PC-3 (cell line): Measurements from ENCODE around the gene LMOD1. TPM values are rescaled to one million over a fixed set of nuclear protein-coding genes. Genes with fewer than 3 reads are reported as not detected.

Source experiments
- ATAC-seq: fragments of 200-7000 bp; cut with Tn5 transposase; 2 replicates; pipeline ENCODE4 v1.9.1; 2020; ENCODE audit warnings: mild to moderate bottlenecking, moderate library complexity
- BruUV-seq: library from RNA; stranded (reverse); fragments of 400-500 nt; replicated peaks from 2 replicates; lab custom pipeline; 2021; lab: Mats Ljungman, UMichigan
- CTCF ChIA-PET: fragments of 300-600 bp; sonication (Branson Sonifier 250); formaldehyde crosslinking; loops from one replicate; lab custom pipeline; 2022; ENCODE audit warnings: antibody characterized with exemption; lab: Charles Lee
- POLR2A ChIA-PET: fragments of 300-600 bp; sonication (Branson Sonifier 250); formaldehyde crosslinking; loops from one replicate; lab custom pipeline; 2022; ENCODE audit warnings: antibody characterized with exemption; ENCODE audit not compliant: unreplicated experiment; lab: Charles Lee
- DNase-seq: peaks from one replicate; pipeline ENCODE4 v3.0.0-alpha.2; 2015
- H2AFZ ChIP-seq: fragments of 300-600 bp; sonication (generic); 2 replicates; pipeline ENCODE4 v1.6.0; 2016; ENCODE audit warnings: antibody characterized with exemption, low read length
- H3F3A ChIP-seq: fragments of 300-600 bp; sonication (generic); one replicate; pipeline ENCODE4 v1.6.0; 2017; ENCODE audit warnings: antibody characterized with exemption, low read length, control low read depth, mild to moderate bottlenecking; ENCODE audit not compliant: unreplicated experiment
- H3K27ac ChIP-seq: fragments of 300-600 bp; sonication (generic); 2 replicates; pipeline ENCODE4 v1.5.1; 2016; ENCODE audit warnings: mild to moderate bottlenecking, low read length
- H3K27me3 ChIP-seq: fragments of 300-600 bp; sonication (generic); 2 replicates; pipeline ENCODE4 v1.6.1; 2016; ENCODE audit warnings: low read length, mixed read lengths
- H3K36me3 ChIP-seq: fragments of 300-600 bp; sonication (generic); 2 replicates; pipeline ENCODE4 v1.6.1; 2016; ENCODE audit warnings: low read depth, mixed run types, low read length, mixed read lengths
- H3K4me1 ChIP-seq: fragments of 300-600 bp; sonication (generic); 2 replicates; pipeline ENCODE4 v1.5.1; 2016; ENCODE audit warnings: low read length; ENCODE audit not compliant: insufficient read depth
- H3K4me2 ChIP-seq: fragments of 300-600 bp; sonication (generic); 2 replicates; pipeline ENCODE4 v1.6.0; 2016; ENCODE audit warnings: low read length
- H3K4me3 ChIP-seq: fragments of 300-600 bp; sonication (generic); 2 replicates; pipeline ENCODE4 v1.5.1; 2016; ENCODE audit warnings: mild to moderate bottlenecking, low read length, mixed read lengths
- H3K79me2 ChIP-seq: fragments of 300-600 bp; sonication (generic); 2 replicates; pipeline ENCODE4 v1.6.1; 2017; ENCODE audit warnings: low read length, mixed read lengths
- H3K9ac ChIP-seq: fragments of 300-600 bp; sonication (generic); 2 replicates; pipeline ENCODE4 v1.6.0; 2016; ENCODE audit warnings: mild to moderate bottlenecking, low read length
- H3K9me2 ChIP-seq: fragments of 300-600 bp; sonication (generic); replicated peaks from 2 replicates; pipeline ENCODE4 v1.6.1; 2016; ENCODE audit warnings: mixed run types, low read length, mixed read lengths
- H3K9me3 ChIP-seq: fragments of 300-600 bp; sonication (generic); 2 replicates; pipeline ENCODE4 v1.6.1; 2016; ENCODE audit warnings: low read length, mixed read lengths
- H4K20me1 ChIP-seq: fragments of 300-600 bp; sonication (generic); 2 replicates; pipeline ENCODE4 v1.6.1; 2016; ENCODE audit warnings: low read length, mixed read lengths
- EZH2 ChIP-seq: fragments of 300-600 bp; sonication (generic); IDR thresholded peaks from one replicate; pipeline ENCODE4 v1.6.1; 2017; ENCODE audit warnings: antibody characterized with exemption, mild to moderate bottlenecking, low read length; ENCODE audit not compliant: unreplicated experiment
- EZH2phosphoT487 ChIP-seq: fragments of 300-600 bp; sonication (generic); IDR thresholded peaks from 2 replicates; pipeline ENCODE4 v1.6.1; 2018; ENCODE audit warnings: mild to moderate bottlenecking, antibody characterized with exemption, low read length, borderline replicate concordance
- intact Hi-C: fragments of 100-400 bp; cut with micrococcal nuclease; formaldehyde crosslinking; loops from 2 replicates; pipeline ENCODE4 v1.9.0; 2023
- total RNA-seq: library from RNA; depleted of rRNA; stranded (reverse); fragments of >200 nt; gene quantifications from 2 replicates; pipeline ENCODE4 v1.2.3, GENCODE V29; 2014
- TF ChIP-seq, protein P1 (sequence below): fragments of 300-600 bp; sonication (generic); conservative IDR thresholded peaks from 2 replicates; pipeline ENCODE4 v1.5.1; 2017; ENCODE audit warnings: antibody characterized with exemption, low read depth, mild to moderate bottlenecking, low read length

Gene LMOD1
- total RNA-seq, 1 experiment from 2014 or later, result 0.07 TPM

DNA sequence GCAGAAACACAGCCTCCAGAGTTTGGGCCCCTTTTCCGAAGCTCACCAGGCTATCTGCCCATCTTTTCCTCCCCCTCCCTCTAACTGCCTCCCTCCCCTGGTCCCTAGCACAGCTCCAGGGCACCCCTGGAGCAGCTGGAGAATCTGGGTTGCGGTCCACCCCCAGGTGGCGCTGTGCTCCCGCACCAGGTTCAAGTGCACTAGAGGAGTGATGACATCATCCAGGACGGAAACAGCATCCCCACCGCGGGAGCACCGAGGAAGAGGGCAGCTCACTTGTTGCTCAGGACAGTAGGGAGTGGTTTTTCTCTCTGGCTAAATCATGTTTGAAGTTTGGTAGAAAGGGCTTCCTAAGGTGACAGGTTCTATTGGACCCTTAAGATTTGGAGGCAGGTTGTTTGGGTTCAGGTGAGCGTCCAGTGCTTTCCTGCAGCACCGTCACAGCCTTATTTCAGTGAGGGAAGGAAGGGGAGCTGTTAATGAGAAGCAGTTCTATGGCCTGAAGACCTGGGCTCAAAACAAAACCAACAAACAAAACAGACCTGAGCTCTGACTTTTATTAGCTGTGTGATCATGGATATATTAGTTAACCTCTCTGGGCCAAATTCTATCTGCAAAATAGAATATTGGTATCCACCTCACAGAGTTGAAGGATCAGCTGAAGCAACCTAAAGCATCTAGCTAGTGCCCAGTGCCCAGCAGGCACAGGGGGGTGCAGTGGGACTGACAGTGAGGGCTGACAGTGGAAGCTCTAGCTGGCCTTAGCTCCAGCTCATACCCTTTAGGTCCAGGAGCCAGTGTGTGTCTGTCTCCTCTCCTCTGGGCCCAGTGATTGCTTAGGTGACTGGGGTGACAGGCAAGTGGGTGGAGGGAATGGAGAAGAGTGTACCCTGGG lies 50.2 kb downstream of the LMOD1 start:
- Histone ChIP-seq H3K9ac (no peak overlapping the region), H3K9me2 (no peaks in the 10 kb centered on the region), H2AFZ (peak overlapping the region; percentile 54), H3K36me3 (no peaks in the 10 kb centered on the region), H3K79me2 (no peaks in the 10 kb centered on the region), H3K4me3 (no peak overlapping the region), H3F3A (no peaks in the 10 kb centered on the region), H3K4me1 (peaks cover 13% of the 10 kb centered on the region; the same call in 1 of the 2 replicates), H3K9me3 (no peaks in the 10 kb centered on the region), H3K27me3 (no peaks in the 10 kb centered on the region), H3K4me2 (peak overlapping the region; percentile 53), H4K20me1 (no peaks in the 10 kb centered on the region), H3K27ac (no peak overlapping the region)
- ATAC-seq, result peak; percentile 87
- BruUV-seq, result no TSS peak
- intact Hi-C loops, result loop anchor here (1.0 to 5.0 kb wide), 2 partner anchors 36 to 76 kb away; no protein-coding TSS in a partner anchor
- DNase-seq, result peak; percentile 83
- POLR2A ChIA-PET, result interaction anchor here (0.6 kb wide), 1 partner anchor 77 kb away, joined by 3 read pairs; no protein-coding TSS in a partner anchor
- CTCF ChIA-PET, result interaction anchor here (0.6 to 1.7 kb wide), 9 partner anchors 12 to 82 kb away, joined by 3 to 13 read pairs (median 3); partner anchors contain the start of genes LMOD1 and TIMM17A
- TF ChIP-seq EZH2 (no peak), EZH2phosphoT487 (no peak)
- TF ChIP-seq, protein P1, sequence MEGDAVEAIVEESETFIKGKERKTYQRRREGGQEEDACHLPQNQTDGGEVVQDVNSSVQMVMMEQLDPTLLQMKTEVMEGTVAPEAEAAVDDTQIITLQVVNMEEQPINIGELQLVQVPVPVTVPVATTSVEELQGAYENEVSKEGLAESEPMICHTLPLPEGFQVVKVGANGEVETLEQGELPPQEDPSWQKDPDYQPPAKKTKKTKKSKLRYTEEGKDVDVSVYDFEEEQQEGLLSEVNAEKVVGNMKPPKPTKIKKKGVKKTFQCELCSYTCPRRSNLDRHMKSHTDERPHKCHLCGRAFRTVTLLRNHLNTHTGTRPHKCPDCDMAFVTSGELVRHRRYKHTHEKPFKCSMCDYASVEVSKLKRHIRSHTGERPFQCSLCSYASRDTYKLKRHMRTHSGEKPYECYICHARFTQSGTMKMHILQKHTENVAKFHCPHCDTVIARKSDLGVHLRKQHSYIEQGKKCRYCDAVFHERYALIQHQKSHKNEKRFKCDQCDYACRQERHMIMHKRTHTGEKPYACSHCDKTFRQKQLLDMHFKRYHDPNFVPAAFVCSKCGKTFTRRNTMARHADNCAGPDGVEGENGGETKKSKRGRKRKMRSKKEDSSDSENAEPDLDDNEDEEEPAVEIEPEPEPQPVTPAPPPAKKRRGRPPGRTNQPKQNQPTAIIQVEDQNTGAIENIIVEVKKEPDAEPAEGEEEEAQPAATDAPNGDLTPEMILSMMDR, result peak; percentile 92

DNA sequence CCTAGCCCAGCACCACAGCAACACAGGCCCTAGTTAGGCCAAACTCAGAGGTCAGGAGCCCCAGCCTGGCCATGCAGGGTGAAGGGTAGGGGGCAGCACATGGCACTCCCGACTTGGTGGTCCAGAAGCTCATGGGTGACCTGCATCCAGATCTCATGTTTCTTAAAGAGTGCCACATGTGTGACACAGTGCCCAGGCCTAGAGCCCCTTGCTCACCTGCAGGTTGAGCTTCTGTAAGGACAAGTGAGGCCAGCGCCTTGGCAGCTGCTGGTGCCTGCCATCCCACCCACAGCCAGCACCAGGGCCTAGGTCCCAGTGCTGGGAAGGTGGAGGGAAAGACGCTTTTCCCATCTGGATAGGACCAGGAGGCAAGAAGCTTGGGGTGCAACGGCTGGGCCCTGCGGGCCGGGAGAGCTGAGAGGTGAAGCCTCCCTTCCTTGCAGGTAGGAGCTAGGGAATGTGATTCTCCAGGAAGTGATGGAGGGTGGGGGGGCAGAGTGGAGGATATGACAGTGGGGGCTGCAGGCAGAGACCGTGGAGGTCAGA lies 51.2 kb downstream of the LMOD1 start:
- no peak for TF ChIP-seq EZH2
- no peak for TF ChIP-seq EZH2phosphoT487
- TF ChIP-seq, protein P1, result no peak
- no TSS peak for BruUV-seq
- H3K9me2 ChIP-seq, result no peaks in the 10 kb centered on the region
- ChIA-PET CTCF (interaction anchor here (0.6 to 1.7 kb wide), 7 partner anchors 11 to 443 kb away, joined by 3 to 12 read pairs (median 3); partner anchors contain the start of gene TIMM17A), POLR2A (no interaction called here)
- H3K4me1 ChIP-seq, result peaks cover 13% of the 10 kb centered on the region; the same call in 1 of the 2 replicates
- H3K27me3 ChIP-seq, result no peaks in the 10 kb centered on the region
- DNase-seq, result no peak
- H3K27ac ChIP-seq, result no peak overlapping the region
- no peak for ATAC-seq
- H3K9me3 ChIP-seq, result no peaks in the 10 kb centered on the region
- no peaks in the 10 kb centered on the region for H3K36me3 ChIP-seq
- no peak overlapping the region for H3K9ac ChIP-seq
- no peaks in the 10 kb centered on the region for H3K79me2 ChIP-seq
- no peak overlapping the region for H3K4me3 ChIP-seq
- H4K20me1 ChIP-seq, result no peaks in the 10 kb centered on the region
- intact Hi-C loops, result loop anchor here (5.0 kb wide), 1 partner anchor 37 kb away; no protein-coding TSS in a partner anchor
- no peak overlapping the region for H2AFZ ChIP-seq
- H3K4me2 ChIP-seq, result no peak overlapping the region
- H3F3A ChIP-seq, result no peaks in the 10 kb centered on the region
